GM18499 (cell line): ENCODE data around the gene SLC22A23.

ENCODE experiments used
- ATAC-seq: cut with Tn5 transposase; IDR thresholded peaks from one replicate; pipeline ENCODE4 v1.9.1; 2021; ENCODE audit warnings: moderate number of reproducible peaks; ENCODE audit not compliant: insufficient read depth, unreplicated experiment

Gene SLC22A23

GRCh38 chr6:3312604-3313231 lies 144.1 kb downstream of the SLC22A23 start:
- ATAC-seq, result no peak

DNA sequence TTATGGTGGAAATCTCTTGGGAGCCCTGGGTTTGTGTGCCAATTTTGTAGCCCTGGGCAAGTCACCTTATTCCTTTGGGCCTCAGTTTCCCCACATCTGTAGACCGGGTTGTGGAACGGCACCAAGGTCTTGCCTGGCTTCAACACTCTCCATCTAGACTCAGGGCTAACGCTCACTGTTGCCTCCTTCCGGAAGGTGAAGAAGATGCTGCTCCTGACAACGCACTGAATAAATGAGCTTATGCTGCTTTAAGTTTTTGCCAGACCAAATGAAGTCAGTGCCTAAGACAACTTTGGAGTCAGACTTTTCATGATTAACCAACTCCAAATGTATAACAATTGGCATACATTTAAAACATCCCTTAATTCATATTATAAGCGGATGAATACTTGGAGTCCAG lies 145.0 kb downstream of the SLC22A23 start:
- ATAC-seq, result no peak

GRCh38 chr6:3310703-3311102 lies 146.1 kb downstream of the SLC22A23 start:
- no peak for ATAC-seq

- no peak for ATAC-seq
These were observed 146.8 kb downstream of the SLC22A23 start for GRCh38 chr6:3310051-3310448.

GRCh38 chr6:3309391-3310050 lies 147.3 kb downstream of the SLC22A23 start:
- ATAC-seq, result no peak

DNA sequence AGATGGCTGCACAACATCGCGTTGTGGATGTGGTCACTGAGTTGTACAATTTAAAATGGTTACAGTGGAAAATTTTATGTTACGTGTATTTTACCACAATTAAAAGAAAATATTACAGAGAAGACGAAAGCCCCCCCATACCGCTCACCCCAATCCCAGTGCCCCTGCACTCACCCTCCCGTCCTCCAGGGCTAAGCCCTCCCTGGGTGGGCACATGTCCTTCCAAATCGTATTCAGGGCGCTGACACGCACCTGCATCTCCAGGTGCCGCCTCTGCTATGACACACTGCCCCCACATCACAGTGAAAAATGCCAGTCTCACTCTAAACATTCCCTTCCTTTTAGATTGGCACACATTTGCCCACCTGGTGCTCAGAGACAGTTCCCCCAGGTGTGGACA lies 148.7 kb downstream of the SLC22A23 start:
- no peak for ATAC-seq

DNA sequence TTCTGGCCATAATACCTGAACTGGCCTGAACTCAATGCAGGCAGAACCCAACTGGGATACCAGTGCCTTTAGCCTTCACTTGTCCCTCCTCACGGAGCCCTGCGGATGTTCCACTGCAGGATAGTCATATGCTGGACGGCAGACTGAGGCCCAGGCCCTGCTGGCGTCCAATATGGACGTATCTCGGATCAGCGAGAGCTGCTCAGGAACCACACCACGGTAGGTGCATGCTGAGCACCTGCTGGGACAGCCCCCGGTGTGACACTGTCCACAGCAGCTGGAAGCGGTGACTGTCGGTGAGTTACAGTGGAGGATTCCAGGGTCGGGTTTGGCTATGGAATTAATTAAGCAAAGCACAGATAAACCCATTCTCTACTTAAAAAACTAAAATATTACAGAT lies 149.4 kb downstream of the SLC22A23 start:
- ATAC-seq, result no peak

DNA sequence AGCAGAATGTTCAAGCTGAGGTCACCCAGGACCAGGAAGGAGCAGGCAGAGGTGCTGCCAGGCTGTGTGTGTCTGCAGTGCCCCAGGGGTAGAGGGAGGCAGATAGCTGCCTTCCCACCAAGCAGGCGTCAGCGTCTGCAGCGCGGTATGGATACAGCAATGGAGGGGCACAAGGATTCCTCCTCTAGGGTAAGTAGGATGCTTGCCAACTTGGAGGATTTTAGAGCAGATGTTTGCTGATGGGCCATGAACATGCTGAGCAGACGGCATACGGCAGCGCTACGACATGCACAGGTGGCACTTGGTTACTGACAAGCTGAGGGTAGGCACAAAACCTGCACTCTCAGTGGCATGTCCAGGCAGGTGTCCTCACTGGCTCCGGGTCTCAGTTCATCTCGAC lies 150.0 kb downstream of the SLC22A23 start:
- no peak for ATAC-seq

DNA sequence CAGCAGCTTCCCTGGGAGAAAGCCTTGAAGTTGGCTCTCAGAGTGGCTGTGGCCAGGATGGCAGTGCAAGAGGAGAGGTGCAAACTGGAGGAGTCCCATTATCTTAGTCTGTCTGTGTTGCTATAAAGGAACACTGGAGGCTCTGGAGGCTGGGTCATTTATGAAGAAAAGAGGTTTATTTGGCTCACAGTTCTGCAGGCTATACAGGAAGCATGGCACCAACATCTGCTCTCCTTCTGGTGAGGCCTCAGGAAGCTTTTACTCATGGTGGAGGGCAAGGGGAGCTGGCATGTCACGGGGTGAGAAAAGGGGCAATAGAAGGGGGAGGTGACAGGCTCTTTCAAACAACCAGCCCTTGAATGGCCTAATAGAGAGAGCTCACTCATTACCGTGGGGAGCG lies 151.0 kb downstream of the SLC22A23 start:
- no peak for ATAC-seq

GRCh38 chr6:3305216-3305565 lies 151.7 kb downstream of the SLC22A23 start:
- no peak for ATAC-seq

DNA sequence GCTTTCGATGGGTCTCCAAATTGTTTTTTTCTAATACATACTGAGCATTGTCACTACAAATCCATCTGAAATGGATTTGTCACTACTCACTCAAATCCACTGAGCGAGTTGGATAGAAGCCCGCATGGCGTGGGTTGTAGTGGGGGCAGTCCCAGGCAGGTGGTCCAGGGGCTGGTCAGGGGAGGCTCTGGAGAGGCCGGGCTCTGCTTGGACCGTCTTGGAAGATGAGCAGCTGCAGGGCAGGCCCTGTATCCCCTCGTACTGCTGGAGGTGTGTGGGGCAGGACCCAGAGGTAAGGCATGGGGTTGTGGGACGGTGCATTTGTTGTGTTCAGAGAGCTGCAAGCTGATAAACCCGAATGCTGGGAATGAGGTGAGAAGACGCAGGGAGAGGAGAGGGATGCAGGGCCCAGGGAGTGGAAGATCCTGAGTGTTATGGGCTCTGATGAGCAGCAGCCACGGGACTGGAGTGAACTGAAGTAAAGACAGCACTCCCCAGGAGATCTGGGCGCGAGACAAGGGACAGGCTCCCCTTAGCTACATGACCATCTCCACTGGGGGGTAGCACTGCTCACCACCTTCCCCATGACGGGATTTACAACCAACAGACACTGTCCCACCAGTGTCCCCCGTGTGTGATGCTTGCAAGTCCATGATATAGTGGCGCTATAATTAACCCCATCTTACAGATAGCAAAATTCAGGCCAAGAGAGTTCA lies 152.2 kb downstream of the SLC22A23 start:
- ATAC-seq, result no peak

- ATAC-seq, result no peak
These were observed 152.9 kb downstream of the SLC22A23 start for GRCh38 chr6:3303795-3304411.

DNA sequence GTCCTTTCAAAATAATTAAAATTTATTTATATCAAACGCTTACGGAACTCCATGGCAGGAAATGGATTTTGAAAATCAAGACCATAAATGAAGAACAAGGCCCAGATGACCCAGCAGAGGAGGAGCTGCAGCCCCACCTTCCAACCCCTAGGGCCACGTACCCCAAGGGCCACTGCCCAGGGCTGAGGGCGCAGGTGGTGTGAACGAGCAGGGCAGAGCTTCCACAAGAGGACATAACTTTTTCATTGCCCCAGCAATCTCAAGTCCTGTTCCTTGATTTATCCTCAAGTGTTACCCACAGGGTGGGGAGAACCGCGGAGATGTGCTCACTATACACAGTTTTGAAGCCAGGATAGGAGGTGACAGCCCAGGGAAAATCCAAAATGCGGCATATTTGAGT lies 155.3 kb downstream of the SLC22A23 start:
- ATAC-seq, result no peak

- no peak for ATAC-seq
These were observed 157.6 kb downstream of the SLC22A23 start for GRCh38 chr6:3299221-3299620.

- ATAC-seq, result no peak
These were observed 158.9 kb downstream of the SLC22A23 start for GRCh38 chr6:3297909-3298308.

DNA sequence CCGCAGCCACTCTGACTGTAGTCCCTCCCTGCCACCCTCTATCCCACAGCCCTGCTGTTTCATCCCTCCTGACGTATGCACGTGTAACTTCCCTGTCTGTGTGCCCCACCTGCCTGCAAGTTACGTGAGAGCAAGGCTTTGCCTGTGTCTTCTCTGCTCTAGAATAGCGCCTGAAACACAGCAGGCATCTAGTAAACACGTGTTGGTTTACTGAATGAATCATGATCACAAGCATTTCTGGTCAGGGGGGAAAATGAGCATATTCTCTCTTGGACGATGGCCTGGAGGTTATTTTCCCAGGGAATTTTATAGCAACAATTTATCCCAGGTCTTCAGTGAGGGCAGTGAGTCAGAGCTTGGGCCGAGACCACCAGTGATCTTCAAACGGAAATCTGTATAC lies 159.8 kb downstream of the SLC22A23 start:
- ATAC-seq, result no peak

DNA sequence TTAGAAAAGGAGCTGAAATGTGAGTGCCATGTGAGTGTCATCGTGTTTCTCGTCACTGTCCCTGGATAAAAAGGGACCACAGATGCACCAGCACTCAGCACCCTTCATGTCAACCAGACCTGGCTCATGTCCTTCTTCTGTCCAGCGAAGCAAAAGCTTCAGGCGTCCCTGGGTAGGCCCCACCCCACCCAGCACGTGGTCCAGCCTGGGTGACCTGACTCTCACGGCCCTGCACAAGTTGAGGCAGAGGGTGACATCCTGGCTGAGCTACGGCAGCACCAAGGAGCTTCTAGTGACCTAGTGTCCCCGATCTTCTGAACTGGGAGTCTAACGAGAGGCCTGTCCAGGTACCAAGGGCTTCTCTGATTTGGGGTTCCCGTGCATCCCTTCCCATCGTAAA lies 160.3 kb downstream of the SLC22A23 start:
- ATAC-seq, result no peak

DNA sequence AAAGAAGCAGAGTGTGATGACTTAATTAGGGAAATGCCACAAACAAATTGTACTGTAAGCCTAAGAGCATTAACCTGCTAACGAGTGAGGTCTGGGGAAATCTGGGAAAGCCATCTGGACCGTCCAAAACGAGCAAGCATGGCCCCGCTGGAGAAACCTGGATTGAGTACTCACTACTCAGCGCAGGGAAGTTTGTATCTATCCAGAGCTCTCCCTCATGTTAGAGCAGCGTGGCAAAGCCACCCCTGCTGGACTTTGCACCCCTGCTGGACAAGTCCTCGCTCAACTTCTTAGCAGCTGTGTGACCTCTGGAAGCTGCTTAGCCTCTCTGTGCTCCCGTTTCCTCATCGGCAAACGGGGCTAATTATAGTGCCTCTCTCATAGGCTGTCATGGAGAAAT lies 160.8 kb downstream of the SLC22A23 start:
- ATAC-seq, result no peak

GRCh38 chr6:3294921-3295871 lies 161.7 kb downstream of the SLC22A23 start:
- ATAC-seq, result no peak

GRCh38 chr6:3294396-3294795 lies 162.5 kb downstream of the SLC22A23 start:
- no peak for ATAC-seq
